HL-60 (cell line): ENCODE measurements around the gene DMBT1.

Experiments
- DNase-seq, 2 experiments: peaks; one replicate each; pipeline ENCODE4 v3.0.0-alpha.2; 2010 to 2020; ENCODE audit warnings: low read depth in 1 of 2, low spot score in 1 of 2
- H3K27ac ChIP-seq: fragments of 250-450 bp; sonication (Bioruptor Pico); replicated peaks from 2 replicates; pipeline ENCODE4 v1.5.1; 2020; ENCODE audit warnings: mild to moderate bottlenecking, moderate library complexity
- H3K27me3 ChIP-seq: fragments of 250-450 bp; sonication (Bioruptor Pico); 2 replicates; pipeline ENCODE4 v1.5.1; 2021; ENCODE audit warnings: mild to moderate bottlenecking, moderate library complexity; ENCODE audit not compliant: insufficient read depth, poor library complexity, severe bottlenecking
- H3K4me3 ChIP-seq: replicated peaks from 2 replicates; pipeline ENCODE4 v1.5.1; 2011; ENCODE audit warnings: mild to moderate bottlenecking, control low read depth, low read length; ENCODE audit not compliant: insufficient read depth
- CTCF ChIP-seq: IDR thresholded peaks from one replicate; pipeline ENCODE4 v1.5.1; 2011; ENCODE audit warnings: low read length, control low read depth, inconsistent platforms; ENCODE audit not compliant: insufficient read depth
- GABPA ChIP-seq: IDR thresholded peaks from 2 replicates; pipeline ENCODE4 v1.6.1; 2012; ENCODE audit warnings: low read depth
- POLR2AphosphoS5 ChIP-seq: IDR thresholded peaks from 2 replicates; pipeline ENCODE4 v1.6.1; 2012; ENCODE audit warnings: low read depth
- REST ChIP-seq: IDR thresholded peaks from 2 replicates; pipeline ENCODE4 v1.6.1; 2012; ENCODE audit warnings: low read depth; ENCODE audit not compliant: insufficient replicate concordance
- SPI1 ChIP-seq: IDR thresholded peaks from 2 replicates; pipeline ENCODE4 v1.6.1; 2012; ENCODE audit warnings: low read depth, mild to moderate bottlenecking, borderline replicate concordance
- long read RNA-seq: library from polyadenylated mRNA; unstranded; transcript quantifications from one replicate; pipeline ENCODE4 v2.0.0, GENCODE V29; 2020

DMBT1 gene
- long read RNA-seq, result 0 reads

DNA sequence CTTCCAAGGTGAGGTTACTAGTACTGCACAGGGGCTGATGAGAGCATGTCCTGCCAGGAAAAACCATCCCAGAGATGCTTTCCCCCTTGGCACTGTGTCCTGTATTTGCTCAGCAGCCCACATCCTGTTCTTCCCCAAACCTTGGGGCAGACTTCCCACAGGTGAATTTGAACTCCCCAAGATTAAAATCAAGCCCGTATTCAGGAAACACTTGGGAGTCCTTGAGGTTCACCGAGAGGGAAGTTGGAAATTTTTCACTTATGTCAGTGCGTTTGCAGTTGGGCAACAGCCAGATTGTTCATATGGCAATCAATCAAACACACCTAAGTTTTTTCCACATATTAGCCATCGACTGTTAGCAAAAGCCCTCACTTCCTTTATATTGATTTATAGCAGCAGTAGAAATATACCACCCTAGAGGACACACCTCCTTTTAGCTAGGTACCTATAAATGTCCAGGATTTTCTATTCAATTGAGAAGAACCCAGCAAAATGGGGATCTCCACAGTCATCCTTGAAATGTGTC, at the start of gene DMBT1:
DMBT1 (plus strand) TSS at position 476 of the 526 bp plus-strand sequence; CDS start at position 493, 17 bp downstream.
- Histone ChIP-seq H3K4me3 (no peak within 1 kb of the TSS), H3K27ac (no peak within 1 kb of the TSS), H3K27me3 (peaks cover 14% of the 10 kb centered on the region)
- no peak for DNase-seq
- no peak for TF ChIP-seq GABPA
- TF ChIP-seq REST, result no peak
- TF ChIP-seq CTCF, result no peak
- no peak for TF ChIP-seq SPI1
- no peak for TF ChIP-seq POLR2AphosphoS5

DNA sequence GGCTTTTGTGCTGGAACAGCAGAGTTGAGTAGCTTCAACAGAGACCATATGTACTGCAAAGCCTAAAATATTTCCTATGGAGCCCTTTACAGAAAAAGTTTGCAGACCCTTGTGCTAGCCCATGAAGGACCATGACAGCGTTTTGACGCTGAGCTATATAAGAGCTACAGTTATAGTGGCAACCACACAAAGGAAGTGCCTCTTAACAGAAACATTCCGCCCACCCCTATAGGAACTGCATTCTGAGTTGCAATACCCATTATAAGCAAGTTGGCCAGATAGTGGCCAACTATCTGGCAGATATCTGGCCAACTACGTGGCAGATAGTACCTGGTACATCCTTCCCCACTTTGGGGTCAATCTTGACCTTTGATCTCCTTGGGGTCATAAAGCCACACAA, 47.5 kb upstream of the DMBT1 start:
- no peak overlapping the region for H3K4me3 ChIP-seq
- no peak for DNase-seq
- TF ChIP-seq CTCF (no peak), POLR2AphosphoS5 (no peak), SPI1 (no peak), GABPA (no peak), REST (no peak)
- H3K27me3 ChIP-seq, result no peaks in the 10 kb centered on the region
- H3K27ac ChIP-seq, result no peak overlapping the region

GRCh38 chr10:122514045-122514840, 46.3 kb upstream of the DMBT1 start:
- no peak for DNase-seq
- H3K4me3 ChIP-seq, result no peak overlapping the region
- H3K27ac ChIP-seq, result no peak overlapping the region
- TF ChIP-seq GABPA (no peak), SPI1 (no peak), CTCF (no peak), REST (no peak), POLR2AphosphoS5 (no peak)
- no peaks in the 10 kb centered on the region for H3K27me3 ChIP-seq
